Tibial nerve (tissue), 3 donors: Measurements from ENCODE around the gene MRPS24.

Experiments
- POLR2A ChIP-seq, 2 donors: fragments of 450-650 bp; IDR thresholded peaks; one replicate each; pipeline ENCODE4 v1.6.1; 2017; ENCODE audit warnings: antibody characterized with exemption in 2 of 2, mild to moderate bottlenecking in 2 of 2, moderate library complexity in 2 of 2
- TF ChIP-seq, protein P1 (sequence below), 5 experiments: fragments of 200-600 bp in 3 of 5; fragments of 450-650 bp in 2 of 5; sonication (generic) in 3 of 5; IDR thresholded peaks; one replicate each; pipeline ENCODE4 v1.5.1; 2016 to 2019; ENCODE audit warnings: antibody characterized with exemption in 5 of 5, mild to moderate bottlenecking in 3 of 5, moderate library complexity in 2 of 5

DNA sequence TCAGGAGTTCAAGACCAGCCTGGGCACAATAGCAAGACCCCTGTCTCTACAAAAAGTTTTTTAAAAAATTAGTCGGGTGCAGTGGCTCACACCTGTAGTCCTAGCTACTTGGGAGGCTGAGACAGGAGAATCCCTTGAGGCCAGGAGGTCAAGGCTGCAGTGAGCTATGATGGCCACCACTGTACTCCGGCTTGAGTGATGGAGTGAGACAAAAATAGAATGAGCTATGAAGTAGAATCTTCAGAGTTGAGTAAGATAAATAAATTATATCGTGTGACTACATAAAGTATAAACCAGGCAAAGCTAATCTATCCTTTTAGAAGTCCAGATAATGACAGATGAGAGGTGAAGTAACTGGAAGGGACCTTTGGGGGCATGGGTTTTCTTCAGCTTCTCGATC, 15.3 kb upstream of the MRPS24 start:
- no peak for TF ChIP-seq POLR2A (IDR thresholded peaks at IDR 0.05)
- TF ChIP-seq, protein P1, sequence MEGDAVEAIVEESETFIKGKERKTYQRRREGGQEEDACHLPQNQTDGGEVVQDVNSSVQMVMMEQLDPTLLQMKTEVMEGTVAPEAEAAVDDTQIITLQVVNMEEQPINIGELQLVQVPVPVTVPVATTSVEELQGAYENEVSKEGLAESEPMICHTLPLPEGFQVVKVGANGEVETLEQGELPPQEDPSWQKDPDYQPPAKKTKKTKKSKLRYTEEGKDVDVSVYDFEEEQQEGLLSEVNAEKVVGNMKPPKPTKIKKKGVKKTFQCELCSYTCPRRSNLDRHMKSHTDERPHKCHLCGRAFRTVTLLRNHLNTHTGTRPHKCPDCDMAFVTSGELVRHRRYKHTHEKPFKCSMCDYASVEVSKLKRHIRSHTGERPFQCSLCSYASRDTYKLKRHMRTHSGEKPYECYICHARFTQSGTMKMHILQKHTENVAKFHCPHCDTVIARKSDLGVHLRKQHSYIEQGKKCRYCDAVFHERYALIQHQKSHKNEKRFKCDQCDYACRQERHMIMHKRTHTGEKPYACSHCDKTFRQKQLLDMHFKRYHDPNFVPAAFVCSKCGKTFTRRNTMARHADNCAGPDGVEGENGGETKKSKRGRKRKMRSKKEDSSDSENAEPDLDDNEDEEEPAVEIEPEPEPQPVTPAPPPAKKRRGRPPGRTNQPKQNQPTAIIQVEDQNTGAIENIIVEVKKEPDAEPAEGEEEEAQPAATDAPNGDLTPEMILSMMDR (IDR thresholded peaks at IDR 0.05), result no peak
